AG04450 (cell line): ENCODE results near the gene TPCN2. TPM values are rescaled to one million over a fixed set of nuclear protein-coding genes. Genes with fewer than 3 reads are reported as not detected.

Experiments
- CTCF ChIA-PET: fragments of 300-600, 350-600 bp; formaldehyde crosslinking; extraction: SDS; loops from one replicate; lab custom pipeline; 2022; ENCODE audit warnings: antibody characterized with exemption, inconsistent platforms; lab: Charles Lee
- POLR2A ChIA-PET: fragments of 350-600 bp; formaldehyde crosslinking; extraction: SDS; loops from one replicate; lab custom pipeline; 2021; ENCODE audit warnings: antibody characterized with exemption, inconsistent platforms; lab: Yijun Ruan, JAX
- DNase-seq: peaks from one replicate; pipeline ENCODE4 v3.0.0-alpha.2; 2011; ENCODE audit warnings: low read depth, low spot score
- H3K27ac ChIP-seq: one replicate; pipeline ENCODE4 v1.5.1; 2012; ENCODE audit warnings: low read depth, low read length, control low read depth
- H3K27me3 ChIP-seq: one replicate; pipeline ENCODE4 v1.6.0; 2012; ENCODE audit warnings: low read length; ENCODE audit not compliant: control insufficient read depth, insufficient read depth
- H3K4me3 ChIP-seq: 2 replicates; pipeline ENCODE4 v1.5.1; 2011; ENCODE audit warnings: mild to moderate bottlenecking, low read depth, low read length, control low read depth
- H3K9me3 ChIP-seq: 2 replicates; pipeline ENCODE4 v1.5.1; 2012; ENCODE audit warnings: low read length; ENCODE audit not compliant: control insufficient read depth, insufficient read depth
- polyA plus RNA-seq: library from polyadenylated mRNA; depleted of rRNA; stranded (reverse); fragments of >200 nt; gene quantifications from 2 replicates; pipeline ENCODE4 v1.2.3, GENCODE V29; 2011
- TF ChIP-seq, protein P1 (sequence below): IDR thresholded peaks from 2 replicates; pipeline ENCODE4 v1.5.1; 2011; ENCODE audit warnings: low read depth, low read length, control low read depth, inconsistent platforms

TPCN2 gene
- polyA plus RNA-seq, 1 experiment, result 6.4 TPM

GRCh38 chr11:69157822-69158231, 109.1 kb downstream of the TPCN2 start:
- H3K9me3 ChIP-seq, result peaks cover 3% of the 10 kb centered on the region; the same call in 1 of the 2 replicates
- no peak overlapping the region for H3K4me3 ChIP-seq
- peaks cover 2% of the 10 kb centered on the region for H3K27me3 ChIP-seq
- ChIA-PET CTCF (no interaction called here), POLR2A (no interaction called here)
- DNase-seq, result no peak
- H3K27ac ChIP-seq, result no peak overlapping the region
- TF ChIP-seq, protein P1, sequence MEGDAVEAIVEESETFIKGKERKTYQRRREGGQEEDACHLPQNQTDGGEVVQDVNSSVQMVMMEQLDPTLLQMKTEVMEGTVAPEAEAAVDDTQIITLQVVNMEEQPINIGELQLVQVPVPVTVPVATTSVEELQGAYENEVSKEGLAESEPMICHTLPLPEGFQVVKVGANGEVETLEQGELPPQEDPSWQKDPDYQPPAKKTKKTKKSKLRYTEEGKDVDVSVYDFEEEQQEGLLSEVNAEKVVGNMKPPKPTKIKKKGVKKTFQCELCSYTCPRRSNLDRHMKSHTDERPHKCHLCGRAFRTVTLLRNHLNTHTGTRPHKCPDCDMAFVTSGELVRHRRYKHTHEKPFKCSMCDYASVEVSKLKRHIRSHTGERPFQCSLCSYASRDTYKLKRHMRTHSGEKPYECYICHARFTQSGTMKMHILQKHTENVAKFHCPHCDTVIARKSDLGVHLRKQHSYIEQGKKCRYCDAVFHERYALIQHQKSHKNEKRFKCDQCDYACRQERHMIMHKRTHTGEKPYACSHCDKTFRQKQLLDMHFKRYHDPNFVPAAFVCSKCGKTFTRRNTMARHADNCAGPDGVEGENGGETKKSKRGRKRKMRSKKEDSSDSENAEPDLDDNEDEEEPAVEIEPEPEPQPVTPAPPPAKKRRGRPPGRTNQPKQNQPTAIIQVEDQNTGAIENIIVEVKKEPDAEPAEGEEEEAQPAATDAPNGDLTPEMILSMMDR, result no peak

GRCh38 chr11:69158301-69159149, 109.8 kb downstream of the TPCN2 start:
- DNase-seq, result no peak
- TF ChIP-seq, protein P1, result no peak
- CTCF ChIA-PET, result no interaction called here
- POLR2A ChIA-PET, result no interaction called here
- Histone ChIP-seq H3K27me3 (peaks cover 2% of the 10 kb centered on the region), H3K27ac (no peak overlapping the region), H3K9me3 (peaks cover 3% of the 10 kb centered on the region; the same call in 1 of the 2 replicates), H3K4me3 (no peak overlapping the region)

GRCh38 chr11:69159150-69159852, 110.6 kb downstream of the TPCN2 start:
- no peak for DNase-seq
- ChIA-PET POLR2A (interaction anchor here (0.7 kb wide), 1 partner anchor 138 kb away, joined by 5 read pairs; no protein-coding TSS in a partner anchor), CTCF (no interaction called here)
- H3K9me3 ChIP-seq, result peaks cover 6% of the 10 kb centered on the region
- no peak overlapping the region for H3K27ac ChIP-seq
- H3K4me3 ChIP-seq, result no peak overlapping the region
- peaks cover 2% of the 10 kb centered on the region for H3K27me3 ChIP-seq
- TF ChIP-seq, protein P1, result no peak

DNA sequence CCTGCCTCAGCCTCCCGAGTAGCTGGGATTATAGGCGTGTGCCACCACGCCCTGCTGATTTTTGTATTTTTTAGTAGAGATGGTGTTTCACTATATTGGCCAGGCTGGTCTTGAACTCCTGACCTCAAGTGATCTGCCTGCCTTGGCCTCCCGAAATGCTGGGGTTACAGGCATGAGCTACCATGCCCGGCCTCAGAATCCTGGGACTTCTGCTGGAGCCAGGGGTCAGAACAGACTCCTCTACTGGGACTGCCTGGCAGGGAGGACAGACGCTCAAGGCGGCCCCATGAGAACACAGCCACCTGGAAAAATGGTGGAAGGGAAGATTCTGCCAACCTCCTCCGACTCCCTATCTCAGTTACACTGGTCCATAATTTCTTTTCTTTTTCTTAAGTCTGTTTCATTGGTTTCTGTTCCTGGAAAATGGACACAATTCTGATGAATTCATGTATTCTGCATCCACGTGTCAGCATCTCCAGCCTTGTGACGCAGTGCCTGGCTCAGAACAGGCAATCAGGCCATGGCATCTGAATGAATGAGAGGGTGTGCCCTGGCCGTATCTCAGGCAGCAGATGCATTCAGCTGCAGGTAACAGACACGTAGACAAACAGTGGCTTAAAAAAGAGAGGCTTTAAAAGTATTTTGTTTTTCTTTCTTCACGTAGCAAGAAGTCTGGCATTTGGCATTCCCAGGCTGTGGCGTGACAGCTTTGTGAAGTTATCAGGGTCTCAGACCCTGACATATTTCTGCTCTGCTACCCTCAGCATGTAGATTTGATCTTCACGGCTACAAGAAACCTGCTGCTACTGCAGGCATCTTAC, 111.8 kb downstream of the TPCN2 start:
- ChIA-PET CTCF (no interaction called here), POLR2A (no interaction called here)
- TF ChIP-seq, protein P1, result no peak
- H3K27me3 ChIP-seq, result peaks cover 2% of the 10 kb centered on the region
- no peak overlapping the region for H3K4me3 ChIP-seq
- no peak for DNase-seq
- peaks cover 12% of the 10 kb centered on the region for H3K9me3 ChIP-seq
- H3K27ac ChIP-seq, result no peak overlapping the region
